ENCODE measurements around the gene GDI1. TPM values are rescaled to one million over a fixed set of nuclear protein-coding genes. Genes with fewer than 3 reads are reported as not detected.
"Not testable (repeated sequence)": the region's sequence is repeated elsewhere in the genome, so short reads cannot be mapped to it uniquely, and the experiment has no call there.

Gene GDI1
- total RNA-seq (100 to 1,000 TPM in 2 of 5 donors, 10 to 100 TPM in 3; 46.4 to 178 (median 93.3) TPM), polyA plus RNA-seq (10 to 100 TPM; 45.7 to 61.8 (median 59.1) TPM)
- long read RNA-seq, donor 1, transcript GDI1-204 (11 exons, 2,474 nt), result major isoform, 14 of 63 reads
- long read RNA-seq, donor 1, transcript GDI1-207 (4 exons, 2,417 nt), result minor isoform, 5 of 63 reads
- long read RNA-seq, donor 1, partial matches to known transcripts, result 35 of 63 reads
- long read RNA-seq, donor 1, other reads (novel, unspliced or antisense), result 0 of 63 reads
- long read RNA-seq, donor 2, transcript GDI1-211 (5 exons, 1,014 nt), result minor isoform, 13 of 131 reads
- long read RNA-seq, donor 2, transcript GDI1-204 (11 exons, 2,474 nt), result major isoform, 17 of 131 reads
- long read RNA-seq, donor 2, partial matches to known transcripts, result 83 of 131 reads
- long read RNA-seq, donor 2, other reads (novel, unspliced or antisense), result 11 of 131 reads
- long read RNA-seq, donor 3, transcript GDI1-207 (4 exons, 2,417 nt), result major isoform, 5 of 12 reads
- long read RNA-seq, donor 3, transcript GDI1-204 (11 exons, 2,474 nt), result major isoform, 5 of 12 reads
- long read RNA-seq, donor 3, partial matches to known transcripts, result 0 of 12 reads
- long read RNA-seq, donor 3, other reads (novel, unspliced or antisense), result 0 of 12 reads
- long read RNA-seq, donor 4, partial matches to known transcripts, result 10 of 12 reads
- long read RNA-seq, donor 4, other reads (novel, unspliced or antisense), result 0 of 12 reads
- long read RNA-seq, donor 5, transcript GDI1-207 (4 exons, 2,417 nt), result minor isoform, 5 of 65 reads
- long read RNA-seq, donor 5, transcript GDI1-204 (11 exons, 2,474 nt), result minor isoform, 7 of 65 reads
- long read RNA-seq, donor 5, transcript GDI1-210 (2 exons, 1,021 nt), result minor isoform, 6 of 65 reads
- long read RNA-seq, donor 5, transcript GDI1-211 (5 exons, 1,014 nt), result major isoform, 10 of 65 reads
- long read RNA-seq, donor 5, partial matches to known transcripts, result 33 of 65 reads
- long read RNA-seq, donor 5, other reads (novel, unspliced or antisense), result 0 of 65 reads
- long read RNA-seq, donor 6, transcript GDI1-211 (5 exons, 1,014 nt), result minor isoform, 15 of 271 reads
- long read RNA-seq, donor 6, transcript GDI1-204 (11 exons, 2,474 nt), result major isoform, 31 of 271 reads
- long read RNA-seq, donor 6, transcript GDI1-207 (4 exons, 2,417 nt), result minor isoform, 5 of 271 reads
- long read RNA-seq, donor 6, partial matches to known transcripts, result 202 of 271 reads
- long read RNA-seq, donor 6, other reads (novel, unspliced or antisense), result 12 of 271 reads
- long read RNA-seq, donor 7, transcript GDI1-204 (11 exons, 2,474 nt), result major isoform, 12 of 49 reads
- long read RNA-seq, donor 7, transcript GDI1-211 (5 exons, 1,014 nt), result minor isoform, 8 of 49 reads
- long read RNA-seq, donor 7, transcript GDI1-207 (4 exons, 2,417 nt), result minor isoform, 8 of 49 reads
- long read RNA-seq, donor 7, partial matches to known transcripts, result 17 of 49 reads
- long read RNA-seq, donor 7, other reads (novel, unspliced or antisense), result 0 of 49 reads
- long read RNA-seq, donor 8, transcript GDI1-207 (4 exons, 2,417 nt), result minor isoform, 5 of 142 reads
- long read RNA-seq, donor 8, transcript GDI1-204 (11 exons, 2,474 nt), result major isoform, 8 of 142 reads
- long read RNA-seq, donor 8, partial matches to known transcripts, result 124 of 142 reads
- long read RNA-seq, donor 8, other reads (novel, unspliced or antisense), result 0 of 142 reads
- long read RNA-seq, donor 9, transcript GDI1-207 (4 exons, 2,417 nt), result major isoform, 7 of 41 reads
- long read RNA-seq, donor 9, transcript GDI1-206 (3 exons, 754 nt), result minor isoform, 5 of 41 reads
- long read RNA-seq, donor 9, partial matches to known transcripts, result 18 of 41 reads
- long read RNA-seq, donor 9, other reads (novel, unspliced or antisense), result 0 of 41 reads
- long read RNA-seq, donor 10, transcript GDI1-204 (11 exons, 2,474 nt), result major isoform, 10 of 13 reads
- long read RNA-seq, donor 10, partial matches to known transcripts, result 0 of 13 reads
- long read RNA-seq, donor 10, other reads (novel, unspliced or antisense), result 0 of 13 reads

- DNase-seq, result peak; percentile 43 to 78
- Histone ChIP-seq H3K4me3 (peak within 1 kb of the TSS; percentile 70 to 88 (median 76)), H3K36me3 (peaks cover 2 to 77% (median 59%) of the 10 kb centered on the region in 4 donors), H3K4me1 (peaks cover 0 to 40% (median 18%) of the 10 kb centered on the region in 4 donors), H3K27ac (peak within 1 kb of the TSS; percentile 81 to 95 (median 87)), H3K27me3 (no peaks in the 10 kb centered on the region), H3K9me3 (peaks cover 0 to 3% (median 0%) of the 10 kb centered on the region in 4 donors)
- intact Hi-C loops (cut with DNase I; ENCODE audit: low total_unique reads), result no loop called here
- no peak for TF ChIP-seq EP300 (IDR thresholded peaks at IDR 0.05)
- TF ChIP-seq POLR2AphosphoS5 (IDR thresholded peaks at IDR 0.05), result peak in 2 of 3 donors; percentile 26 to 39
- 0 to 39% (median 1%) methylated on average over 3 to 57 of the region's 93 CpGs for WGBS, 5 donors
These were observed at the start of gene GDI1 for GRCh38 chrX:154436983-154437752. TSS of gene GDI1 (plus strand) at chrX:154437154. CDS start at chrX:154437255, 101 bp downstream.

GRCh38 chrX:154388094-154388493 lies 48.9 kb upstream of the GDI1 start:
- WGBS, 5 donors, result no CpG with 5 or more reads among the region's 20 CpGs
- H3K4me1 ChIP-seq, result peaks cover 0 to 12% (median 0%) of the 10 kb centered on the region in 4 donors
- H3K27ac ChIP-seq; H3K9me3 ChIP-seq; H3K27me3 ChIP-seq; H3K4me3 ChIP-seq; DNase-seq; H3K36me3 ChIP-seq; intact Hi-C loops (cut with DNase I; ENCODE audit: low total_unique reads): not testable (repeated sequence)

GRCh38 chrX:154388649-154389048 lies 48.3 kb upstream of the GDI1 start:
- intact Hi-C loops (cut with DNase I; ENCODE audit: low total_unique reads); H3K4me1 ChIP-seq; H3K4me3 ChIP-seq; H3K27ac ChIP-seq; DNase-seq; H3K9me3 ChIP-seq; H3K36me3 ChIP-seq; H3K27me3 ChIP-seq: not testable (repeated sequence)
- no CpG with 5 or more reads among the region's 16 CpGs for WGBS, 5 donors

- intact Hi-C loops (cut with DNase I; ENCODE audit: low total_unique reads); H3K4me1 ChIP-seq; H3K9me3 ChIP-seq; H3K27me3 ChIP-seq; DNase-seq; H3K36me3 ChIP-seq; H3K4me3 ChIP-seq: not testable (repeated sequence)
- 0 to 29% methylated on average over 6 to 13 of the region's 121 CpGs; no CpG with 5 or more reads in 3 of the 5 donors for WGBS, 5 donors
- peak overlapping the region in 3 of 5 donors; percentile 70 to 81 (median 73) for H3K27ac ChIP-seq
These were observed 46.9 kb upstream of the GDI1 start for GRCh38 chrX:154389812-154390747.

GRCh38 chrX:154396363-154396762 lies 40.6 kb upstream of the GDI1 start:
- DNase-seq; H3K4me3 ChIP-seq; H3K27me3 ChIP-seq; intact Hi-C loops (cut with DNase I; ENCODE audit: low total_unique reads): not testable (repeated sequence)
- 65 to 91% (median 82%) methylated on average over 15 to 17 of the region's 17 CpGs for WGBS, 5 donors
- Histone ChIP-seq H3K9me3 (peaks cover 0 to 11% (median 0%) of the 10 kb centered on the region in 4 donors), H3K4me1 (peaks cover 9 to 24% (median 20%) of the 10 kb centered on the region in 4 donors), H3K36me3 (peaks cover 17 to 24% (median 23%) of the 10 kb centered on the region in 4 donors), H3K27ac (peak overlapping the region in 4 of 5 donors; percentile 95 to 99 (median 98))

Measured in stomach (tissue), 19 donors.